H1 (cell line): Measurements from ENCODE around the gene ZNF716. TPM values are rescaled to one million over a fixed set of nuclear protein-coding genes. Genes with fewer than 3 reads are reported as not detected.
"Not testable (repeated sequence)": the region's sequence is repeated elsewhere in the genome, so short reads cannot be mapped to it uniquely, and the experiment has no call there.

Experiments
- CTCF ChIA-PET: fragments of 300-600 bp; sonication (Branson Sonifier 250); formaldehyde crosslinking; loops from one replicate; lab custom pipeline; 2021; ENCODE audit not compliant: partially characterized antibody; lab: Charles Lee
- POLR2A ChIA-PET: fragments of 300-600 bp; sonication (Branson Sonifier 250); formaldehyde crosslinking; loops from one replicate; lab custom pipeline; 2021; ENCODE audit warnings: inconsistent platforms; ENCODE audit not compliant: partially characterized antibody; lab: Charles Lee
- DNase-seq, 2 experiments: peaks; one replicate each; pipeline versions ENCODE4 v3.0.0 to v3.0.0-alpha.2; 2010 to 2022; ENCODE audit warnings: low spot score in 2 of 2, low read depth in 1 of 2, mixed read lengths in 1 of 2
- FAIRE-seq: peaks from 2 replicates; lab custom pipeline; 2011; peaks lifted over from hg19 to GRCh38; lab: Jason Lieb, UNC
- H2AFZ ChIP-seq: 2 replicates; pipeline ENCODE4 v1.8.1; 2012; ENCODE audit warnings: low read length, inconsistent platforms
- H2AK5ac ChIP-seq: 2 replicates; pipeline ENCODE4 v1.6.1; 2013; ENCODE audit warnings: low read depth, low read length
- H2BK120ac ChIP-seq: replicated peaks from 2 replicates; pipeline ENCODE3; 2013; ENCODE audit warnings: low read depth, low read length, inconsistent platforms
- H2BK12ac ChIP-seq: 2 replicates; pipeline ENCODE4 v1.6.1; 2013; ENCODE audit warnings: low read depth, low read length
- H2BK15ac ChIP-seq: 2 replicates; pipeline ENCODE4 v1.6.1; 2013; ENCODE audit warnings: low read length
- H2BK20ac ChIP-seq: 2 replicates; pipeline ENCODE4 v1.6.1; 2013; ENCODE audit warnings: low read length
- H2BK5ac ChIP-seq: 2 replicates; pipeline ENCODE4 v1.6.1; 2013; ENCODE audit warnings: low read depth, low read length
- H3K14ac ChIP-seq: 2 replicates; pipeline ENCODE4 v1.6.1; 2013; ENCODE audit warnings: inconsistent platforms; ENCODE audit not compliant: insufficient read length
- H3K18ac ChIP-seq: 2 replicates; pipeline ENCODE4 v1.6.1; 2013; ENCODE audit warnings: low read length; ENCODE audit errors: extremely low read depth
- H3K23ac ChIP-seq: 2 replicates; pipeline ENCODE4 v1.6.1; 2013; ENCODE audit warnings: inconsistent platforms; ENCODE audit not compliant: insufficient read length
- H3K23me2 ChIP-seq: 2 replicates; pipeline ENCODE4 v1.6.1; 2013; ENCODE audit warnings: low read depth, low read length
- H3K27ac ChIP-seq: 2 replicates; pipeline ENCODE4 v1.6.1; 2011; ENCODE audit warnings: low read depth, low read length, inconsistent platforms
- H3K27me3 ChIP-seq, 4 experiments: replicated peaks in 1 of 4; 1 replicate in 1 of 4; 2 replicates in 3 of 4; pipeline versions ENCODE4 v1.6.1 to v1.8.1; 2011 to 2013; ENCODE audit warnings: low read length in 3 of 4, mild to moderate bottlenecking in 3 of 4, inconsistent platforms in 2 of 4, mixed read lengths in 2 of 4, moderate library complexity in 1 of 4; ENCODE audit not compliant: control insufficient read depth in 3 of 4, insufficient read depth in 3 of 4; ENCODE audit errors: extremely low read depth in 1 of 4
- H3K36me3 ChIP-seq, 4 experiments: 2 replicates each; pipeline versions ENCODE4 v1.6.1 to v1.8.1; 2011 to 2013; ENCODE audit warnings: mild to moderate bottlenecking in 4 of 4, low read length in 3 of 4, moderate library complexity in 2 of 4, control low read depth in 1 of 4, inconsistent platforms in 1 of 4; ENCODE audit not compliant: insufficient read depth in 4 of 4, control insufficient read depth in 2 of 4
- H3K4ac ChIP-seq: replicated peaks from 2 replicates; pipeline ENCODE3; 2013; ENCODE audit warnings: low read length, low read depth, mixed read lengths, inconsistent platforms; ENCODE audit not compliant: insufficient read length
- H3K4me1 ChIP-seq, 4 experiments: replicated peaks in 1 of 4; 1 replicate in 1 of 4; 2 replicates in 3 of 4; pipeline versions ENCODE4 v1.6.1 to v1.8.1; 2011 to 2013; ENCODE audit warnings: low read length in 3 of 4, inconsistent platforms in 2 of 4, mixed read lengths in 1 of 4; ENCODE audit not compliant: insufficient read depth in 4 of 4, control insufficient read depth in 3 of 4
- H3K4me2 ChIP-seq, 2 experiments: 2 replicates each; pipeline versions ENCODE4 v1.6.1 to v1.8.1; 2011 to 2013; ENCODE audit warnings: low read depth in 2 of 2, low read length in 2 of 2, control low read depth in 1 of 2, inconsistent platforms in 1 of 2, mild to moderate bottlenecking in 1 of 2; ENCODE audit not compliant: insufficient read depth in 1 of 2
- H3K4me3 ChIP-seq, 4 experiments: fragments of 200-600, 300-600 bp in 1 of 4; sonication (generic), shearing (Covaris generic), sonication (Bioruptor Twin) in 1 of 4; 2 replicates each; pipeline versions ENCODE4 v1.5.1 to v1.8.1; 2011 to 2016; ENCODE audit warnings: low read length in 4 of 4, low read depth in 3 of 4, control low read depth in 2 of 4, inconsistent platforms in 2 of 4, mild to moderate bottlenecking in 2 of 4, mixed read lengths in 1 of 4, moderate library complexity in 1 of 4; ENCODE audit not compliant: insufficient read depth in 2 of 4; ENCODE audit errors: extremely low read depth in 1 of 4
- H3K56ac ChIP-seq: replicated peaks from 2 replicates; pipeline ENCODE3; 2013; ENCODE audit warnings: low read depth, mild to moderate bottlenecking, mixed read lengths, low read length, inconsistent platforms; ENCODE audit not compliant: insufficient read length
- H3K79me1 ChIP-seq: 2 replicates; pipeline ENCODE4 v1.6.1; 2013; ENCODE audit warnings: low read depth, low read length, control low read depth
- H3K79me2 ChIP-seq, 2 experiments: 2 replicates each; pipeline versions ENCODE4 v1.6.1 to v1.8.1; 2012 to 2013; ENCODE audit warnings: low read length in 2 of 2, mild to moderate bottlenecking in 2 of 2, inconsistent platforms in 1 of 2; ENCODE audit not compliant: insufficient read depth in 2 of 2, control insufficient read depth in 1 of 2
- H3K9ac ChIP-seq, 4 experiments: replicated peaks in 1 of 4; 1 replicate in 1 of 4; 2 replicates in 3 of 4; pipeline versions ENCODE4 v1.6.1 to v1.8.1; 2011 to 2013; ENCODE audit warnings: low read depth in 3 of 4, low read length in 3 of 4, control low read depth in 2 of 4, mild to moderate bottlenecking in 2 of 4, moderate library complexity in 2 of 4, inconsistent platforms in 1 of 4; ENCODE audit errors: extremely low read depth in 1 of 4
- H3K9me3 ChIP-seq, 2 experiments: 2 replicates each; pipeline versions ENCODE4 v1.6.1 to v1.8.1; 2012 to 2013; ENCODE audit warnings: mild to moderate bottlenecking in 2 of 2, moderate library complexity in 2 of 2, control low read depth in 1 of 2, inconsistent platforms in 1 of 2, low read depth in 1 of 2, low read length in 1 of 2, mixed read lengths in 1 of 2; ENCODE audit not compliant: insufficient read depth in 2 of 2
- H4K20me1 ChIP-seq, 2 experiments: replicated peaks in 1 of 2; 2 replicates each; pipeline versions ENCODE3 to v1.8.1; 2011 to 2013; ENCODE audit warnings: inconsistent platforms in 2 of 2, low read length in 2 of 2, mild to moderate bottlenecking in 1 of 2; ENCODE audit not compliant: insufficient read depth in 2 of 2, control insufficient read depth in 1 of 2
- H4K5ac ChIP-seq: 2 replicates; pipeline ENCODE4 v1.6.1; 2013; ENCODE audit warnings: low read length, low read depth, mixed read lengths, inconsistent platforms; ENCODE audit not compliant: insufficient read length
- H4K8ac ChIP-seq: 2 replicates; pipeline ENCODE4 v1.8.0; 2013; ENCODE audit warnings: mild to moderate bottlenecking, moderate library complexity, low read length, inconsistent platforms; ENCODE audit not compliant: insufficient read depth; ENCODE audit errors: extremely low read depth
- H4K91ac ChIP-seq: replicated peaks from 2 replicates; pipeline ENCODE3; 2013; ENCODE audit warnings: low read length, mixed read lengths, inconsistent platforms; ENCODE audit not compliant: insufficient read length
- WGBS, 2 experiments: shearing (Covaris generic) in 1 of 2; methylation state at CpG; one replicate each; pipeline versions ENCODE4 v1.1.6 to v1.1.7; 2013 to 2015; ENCODE audit warnings: low lambda C conversion rate in 2 of 2, mixed read lengths in 2 of 2, inconsistent platforms in 1 of 2, low coverage in 1 of 2, missing lambda C conversion rate in 1 of 2; ENCODE audit not compliant: insufficient replicate concordance in 2 of 2, insufficient coverage in 1 of 2, insufficient read length in 1 of 2; ENCODE audit errors: extremely low coverage in 1 of 2, missing lambda C conversion rate in 1 of 2; 5-methylcytosine and 5-hydroxymethylcytosine counted together
- polyA plus RNA-seq, 7 experiments: library from polyadenylated mRNA; depleted of rRNA in 3 of 7; stranded (reverse) in 5 of 7; unstranded in 2 of 7; fragments of >200 nt in 5 of 7; fragments of 200-250 nt in 2 of 7; gene quantifications; 1 replicate in 5 of 7; 2 replicates in 1 of 7; 4 replicates in 1 of 7; pipeline versions ENCODE4 v1.2.1 to v1.2.3, GENCODE V29; 2011 to 2013; ENCODE audit warnings: missing spikeins in 2 of 7, mixed read lengths in 2 of 7
- total RNA-seq: library from RNA; stranded (reverse); fragmentation: NEBNext Ultra II Directional; extraction: Animal tissue kit (Norgen Biotek cat#: 25700); gene quantifications from 2 replicates; pipeline ENCODE4 v1.2.1, GENCODE V29; 2021

ZNF716 gene
- total and polyA plus RNA-seq, 2 of the 8 experiments (the other 6 are each of a cell fraction or from before 2014, with no cell fraction given), result not detected

- H3K4me1 ChIP-seq, H3K27me3 ChIP-seq, H3K18ac ChIP-seq, H3K36me3 ChIP-seq, H3K4ac ChIP-seq, H3K4me2 ChIP-seq, H2AK5ac ChIP-seq, DNase-seq, FAIRE-seq, H2BK120ac ChIP-seq, H2BK15ac ChIP-seq, H2BK20ac ChIP-seq, H3K79me2 ChIP-seq, H3K23ac ChIP-seq, H3K27ac ChIP-seq, CTCF ChIA-PET, H2BK12ac ChIP-seq, H2BK5ac ChIP-seq, POLR2A ChIA-PET, H2AFZ ChIP-seq, H3K56ac ChIP-seq, H3K14ac ChIP-seq, H4K8ac ChIP-seq, H3K4me3 ChIP-seq, H4K20me1 ChIP-seq, H4K91ac ChIP-seq, H3K79me1 ChIP-seq, H3K9ac ChIP-seq, H4K5ac ChIP-seq: not testable (repeated sequence)
- 91% methylated on average over 16 of the region's 21 CpGs; no CpG with 5 or more reads in 1 of the 2 experiments for WGBS, 2 experiments
- Histone ChIP-seq H3K9me3 (peaks cover 43 to 60% of the 10 kb centered on the region in 2 experiments), H3K23me2 (peaks cover 15% of the 10 kb centered on the region; the same call in 1 of the 2 replicates)
Measured at GRCh38 chr7:57485022-57485421, 35.0 kb downstream of the ZNF716 start.
